NCI-H1048 (cell line): ENCODE data around the gene BEX2.
"Not testable (repeated sequence)": the region's sequence is repeated elsewhere in the genome, so short reads cannot be mapped to it uniquely, and the experiment has no call there.

ENCODE experiments used
- DNase-seq: peaks from one replicate; lab custom pipeline; 2025; lab: John Stamatoyannopoulos, UW

BEX2 gene

DNA sequence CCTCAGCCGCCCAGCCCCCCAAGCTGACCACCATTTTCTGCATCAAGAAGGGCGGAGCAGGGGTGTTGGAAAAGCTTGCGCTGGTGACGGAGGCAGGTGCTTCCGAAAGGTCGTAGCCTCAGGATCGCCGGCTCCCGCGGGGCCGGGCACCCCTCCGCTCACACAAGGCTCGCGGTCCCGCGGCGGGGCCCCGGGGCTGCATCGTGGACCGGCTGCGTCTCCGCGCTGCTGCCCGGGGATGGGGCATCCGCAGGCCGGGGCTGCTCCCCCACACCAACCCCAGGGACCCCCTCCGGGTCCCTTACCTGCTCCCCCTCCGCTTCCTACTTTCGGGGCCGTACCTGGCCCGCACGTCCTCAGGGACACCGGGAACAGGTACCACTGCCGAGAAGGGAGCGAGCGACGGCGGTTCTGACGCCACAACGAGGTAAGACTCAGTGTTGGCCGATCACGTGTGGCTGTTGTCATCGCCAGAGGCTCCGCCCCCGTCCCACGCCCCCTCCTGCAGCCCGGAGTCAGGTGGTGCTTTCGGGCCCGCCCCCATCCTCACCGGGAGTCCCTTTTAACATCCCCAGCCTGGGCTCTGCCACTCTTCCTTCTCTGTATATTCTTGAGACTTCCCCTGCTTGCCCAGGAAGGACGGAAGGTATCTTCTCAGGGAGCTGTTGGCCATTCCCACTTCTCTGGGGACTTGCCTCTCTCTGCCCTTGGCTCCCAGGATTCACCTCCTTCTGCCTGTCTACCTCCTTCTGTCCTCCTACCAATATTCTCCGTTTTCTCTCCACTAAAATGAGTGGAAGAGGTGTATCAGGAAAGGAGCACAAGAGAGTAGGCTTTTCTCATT, at the start of gene BEX2:
BEX2 (minus strand) TSS at position 436 of the 844 bp plus-strand sequence. CDS start 1,014 bp downstream, outside the sequence.
- peak; percentile 27 for DNase-seq

DNA sequence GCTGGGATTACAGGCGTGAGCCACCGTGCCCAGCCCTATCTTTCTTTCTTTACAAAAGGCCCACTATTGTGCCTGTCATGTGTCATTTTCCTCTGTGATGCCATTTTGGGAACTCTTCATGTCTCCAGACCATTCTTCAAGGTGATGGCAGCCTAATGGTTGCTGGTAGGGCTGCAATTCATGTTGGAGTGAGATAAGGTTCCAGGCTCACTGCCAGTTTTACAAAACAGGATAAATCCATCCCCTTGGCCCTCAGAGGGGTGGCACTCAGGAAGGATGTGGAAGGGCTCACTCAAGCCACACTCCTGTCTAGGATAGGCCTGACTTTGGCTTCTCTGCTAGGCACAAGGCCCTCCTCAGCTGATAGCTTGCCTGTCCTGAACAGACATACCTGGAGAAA, 49.3 kb upstream of the BEX2 start:
- no peak for DNase-seq

DNA sequence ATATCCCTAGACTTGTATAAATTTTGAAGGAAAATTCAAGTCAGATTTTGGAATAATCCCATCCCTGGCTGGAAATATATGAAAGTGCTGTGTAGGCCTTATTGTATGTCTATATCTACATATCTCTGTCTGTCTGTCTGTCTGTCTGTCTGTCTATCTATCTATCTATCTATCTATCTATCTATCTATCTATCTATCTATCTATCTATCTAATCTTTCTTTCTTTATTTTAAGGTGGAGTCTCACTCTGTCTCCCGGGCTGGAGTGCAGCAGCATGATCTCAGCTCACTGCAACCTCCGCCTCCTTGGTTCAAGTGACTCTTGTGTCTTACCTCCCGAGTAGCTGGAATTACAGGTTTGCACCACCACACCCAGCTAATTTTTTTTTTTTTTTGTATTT, 48.8 kb upstream of the BEX2 start:
- not testable (repeated sequence) for DNase-seq

DNA sequence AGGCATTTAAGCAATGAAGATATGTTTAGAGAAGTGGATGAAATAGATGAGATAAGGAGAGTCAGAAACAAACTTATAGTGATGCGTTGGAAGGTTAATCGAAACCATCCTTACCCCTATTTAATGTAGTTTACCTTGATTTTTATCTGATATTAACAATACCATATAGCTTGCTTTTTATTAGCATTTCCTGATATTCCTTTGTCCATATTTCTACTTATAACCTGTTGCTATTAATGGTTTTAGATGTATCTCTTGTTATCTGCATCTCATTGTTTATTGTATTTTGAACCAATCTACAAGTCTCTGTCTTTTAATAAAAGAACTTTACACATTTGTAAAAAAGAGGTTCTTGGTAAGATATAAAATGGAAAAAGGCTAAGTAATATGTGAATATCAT, 47.1 kb upstream of the BEX2 start:
- DNase-seq, result no peak

DNA sequence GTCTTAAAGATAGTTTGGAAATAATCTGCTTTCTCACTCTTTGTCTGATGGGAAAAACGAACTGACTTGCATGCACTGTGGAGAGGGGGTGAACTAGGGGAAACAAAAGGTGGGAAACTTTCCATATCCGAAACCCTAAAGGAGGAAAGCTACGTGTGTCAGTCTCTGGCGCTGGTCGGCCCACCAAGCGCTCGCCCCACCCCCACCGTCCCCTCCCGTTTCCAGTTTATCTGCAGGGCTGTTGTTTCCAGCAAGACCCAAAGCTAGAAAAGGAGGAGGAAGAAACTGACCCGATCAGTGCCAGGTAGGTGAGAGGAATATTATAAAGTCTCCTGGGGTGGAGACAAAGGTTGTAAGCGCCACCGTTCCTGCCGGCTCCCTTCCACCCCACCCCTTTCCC, 46.1 kb upstream of the BEX2 start:
- no peak for DNase-seq

DNA sequence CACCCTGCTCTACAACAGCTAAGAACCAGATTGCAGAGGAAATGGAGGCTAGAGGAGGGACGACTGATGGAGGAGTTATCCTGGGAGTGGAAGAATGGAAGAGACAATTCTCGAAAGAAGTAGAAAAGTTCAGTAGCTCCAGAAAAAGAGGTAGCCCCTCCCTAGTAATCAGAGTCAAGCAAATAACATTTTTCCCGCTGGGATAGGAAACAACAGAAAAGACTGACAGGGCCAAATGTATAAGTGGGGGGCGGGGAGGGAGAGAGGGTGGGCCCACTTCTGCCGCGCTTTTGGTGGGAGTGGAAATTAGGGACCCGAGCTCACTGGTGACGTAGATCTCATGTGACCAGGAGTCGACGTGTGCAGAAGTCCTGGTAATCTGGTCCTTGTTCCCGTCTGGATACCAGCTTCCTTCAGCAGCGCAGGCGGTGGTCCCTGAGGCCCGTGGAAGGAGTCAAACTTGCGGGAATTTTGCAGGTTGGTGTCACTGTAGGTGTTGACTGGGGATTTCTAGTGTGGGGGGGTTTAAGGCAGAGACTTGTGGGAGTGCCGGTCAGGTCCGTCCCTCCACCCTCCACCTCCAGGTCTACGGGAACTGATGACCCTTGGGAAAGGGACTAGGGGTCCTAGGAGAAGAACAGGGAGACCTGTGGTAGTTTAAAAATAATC, 45.5 kb upstream of the BEX2 start, which contains the start of gene TCEAL9:
TCEAL9 (plus strand) TSS at position 377 of the 669 bp plus-strand sequence. CDS start 1,179 bp downstream, outside the sequence.
- DNase-seq, result peak; percentile 30

DNA sequence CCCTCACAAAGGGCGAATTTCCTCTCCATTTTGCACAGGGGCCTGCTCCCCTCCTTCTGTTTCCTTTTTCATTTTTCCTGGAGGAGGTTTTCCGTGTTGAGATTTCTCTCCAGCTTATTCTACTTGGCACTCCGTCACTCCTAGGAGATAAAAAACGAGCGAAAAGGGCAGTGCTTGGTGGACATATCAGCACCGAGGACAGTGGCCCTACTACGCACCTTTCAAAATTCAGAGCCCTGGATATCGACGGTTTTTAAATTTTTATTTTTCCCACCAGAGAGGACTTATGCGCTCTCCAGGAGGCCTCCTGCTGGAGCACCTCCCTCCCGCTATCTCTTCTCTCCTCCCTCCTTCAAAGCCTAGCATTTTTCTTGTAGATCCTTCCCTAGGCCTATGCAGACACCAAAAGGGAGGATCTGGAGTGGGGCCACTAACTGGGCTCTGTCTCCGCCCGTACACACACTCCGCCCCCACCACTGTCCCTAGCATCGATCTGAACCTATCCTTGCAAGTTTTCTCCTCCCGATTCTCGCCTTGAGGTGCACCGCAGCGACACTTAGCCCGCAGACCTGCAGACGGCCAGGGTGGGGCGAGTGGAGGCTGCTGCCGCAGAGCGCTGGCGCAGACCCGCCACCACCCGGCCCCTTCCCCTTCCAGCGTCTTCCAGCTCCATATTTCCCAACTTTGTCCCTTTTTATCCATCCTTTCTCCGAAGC, 37.0 kb upstream of the BEX2 start:
- DNase-seq, result no peak

DNA sequence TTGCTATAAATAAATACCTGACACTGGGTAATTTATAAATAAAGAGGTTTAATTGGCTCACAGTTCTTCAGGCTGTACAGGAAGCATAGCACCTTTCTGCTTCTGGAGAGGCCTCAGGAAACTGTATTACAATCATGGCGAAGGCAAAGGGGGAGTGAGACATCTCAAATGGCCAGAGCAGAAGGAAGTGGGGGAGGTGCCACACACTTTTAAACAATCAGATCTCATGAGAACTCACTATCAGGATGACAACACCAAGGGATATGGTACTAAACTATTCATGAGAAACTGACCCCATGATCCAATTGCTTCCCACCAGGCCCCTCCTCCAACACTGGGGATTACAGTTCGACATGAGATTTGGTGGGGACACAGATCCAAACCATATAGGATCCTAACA, 33.8 kb upstream of the BEX2 start:
- DNase-seq, result no peak

DNA sequence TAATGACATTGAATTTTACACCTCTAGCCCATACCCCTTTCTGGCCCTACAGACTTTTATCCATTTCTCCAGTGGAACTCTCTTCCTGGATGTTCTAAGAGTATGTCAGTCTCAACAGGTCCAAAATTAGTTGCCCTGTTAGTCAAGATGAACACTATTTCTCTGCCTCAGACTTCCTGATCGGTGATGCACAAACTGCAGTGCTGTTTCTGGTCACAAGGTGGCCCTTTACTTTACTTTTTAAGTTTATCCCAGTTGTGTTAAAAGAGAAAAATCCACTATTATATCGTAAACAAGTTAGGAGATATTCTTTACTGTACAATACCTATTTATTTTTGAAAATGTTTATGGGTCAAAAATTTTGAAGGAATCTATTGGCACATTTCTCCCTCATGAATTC, 32.3 kb upstream of the BEX2 start:
- DNase-seq, result no peak

DNA sequence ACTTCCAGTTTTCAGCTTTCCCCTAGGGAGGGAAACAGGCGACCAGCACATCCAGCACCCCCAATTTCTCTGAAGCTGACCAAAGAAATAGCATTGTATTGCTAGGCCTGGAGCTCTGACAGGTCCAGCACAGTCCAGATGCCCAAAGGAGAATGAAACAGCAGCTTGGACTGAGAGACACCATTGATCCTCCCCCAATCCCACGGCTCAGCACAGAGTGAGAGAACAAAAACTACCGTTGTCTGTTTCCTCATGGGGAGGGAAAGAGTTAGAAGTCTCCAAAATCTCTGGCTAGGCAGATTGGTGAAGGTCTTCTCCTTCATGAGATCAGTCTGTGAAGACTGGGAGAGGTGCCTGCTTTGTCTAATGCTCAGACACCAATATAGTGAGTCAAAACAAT, 27.9 kb upstream of the BEX2 start:
- no peak for DNase-seq

DNA sequence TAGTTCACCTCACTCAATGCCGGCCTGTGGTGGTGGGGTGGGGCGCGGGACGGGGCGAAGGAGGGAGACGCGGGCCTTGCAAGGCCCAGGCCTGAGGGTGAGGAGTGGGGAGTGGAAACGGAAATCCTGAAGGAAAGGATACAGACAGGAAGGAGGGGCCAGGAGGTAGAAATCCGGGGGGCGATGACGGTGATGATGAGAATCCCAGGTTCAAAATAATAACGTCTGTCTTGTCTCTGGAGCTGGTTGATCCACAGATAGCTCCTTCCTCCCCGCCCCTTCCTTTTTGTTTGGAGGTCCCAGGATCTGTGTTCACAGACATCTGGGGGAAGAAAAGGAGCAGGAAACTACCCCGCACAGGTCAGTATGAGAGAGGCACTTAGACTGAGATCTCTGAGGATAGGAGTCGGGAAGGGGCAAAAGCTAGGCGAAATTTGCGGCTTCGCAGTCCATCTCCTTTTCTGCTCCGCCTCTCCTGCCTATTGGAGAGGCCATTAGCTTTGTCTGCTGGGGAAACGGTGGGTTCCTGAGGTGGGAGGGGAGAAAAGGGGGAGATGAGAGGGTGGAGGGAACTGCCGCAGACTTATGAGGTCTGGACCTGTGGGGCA, 20.0 kb upstream of the BEX2 start:
- no peak for DNase-seq

DNA sequence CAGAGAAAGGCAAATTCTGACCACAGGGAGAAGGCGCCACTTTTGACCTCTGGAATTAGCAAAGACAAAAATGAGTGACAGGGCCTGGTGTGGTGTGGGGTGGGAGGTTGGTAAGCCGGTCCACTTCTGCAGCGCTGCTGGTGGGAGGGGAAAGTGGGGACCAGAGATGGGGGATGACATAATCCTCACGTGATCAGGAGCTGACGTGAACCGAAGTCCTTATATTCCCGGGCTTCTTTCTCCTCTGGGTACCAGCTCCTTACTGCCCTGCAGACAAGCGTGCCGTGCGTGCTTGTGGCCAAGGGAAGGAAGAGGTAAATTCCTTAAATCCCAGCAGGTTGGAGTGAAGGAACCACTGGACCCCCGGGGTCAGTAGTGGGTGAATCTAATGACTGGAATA, 19.2 kb upstream of the BEX2 start, which contains the start of gene TCEAL7:
TCEAL7 (plus strand) TSS at position 249 of the 400 bp plus-strand sequence. CDS start 1,165 bp downstream, outside the sequence.
- DNase-seq, result no peak

DNA sequence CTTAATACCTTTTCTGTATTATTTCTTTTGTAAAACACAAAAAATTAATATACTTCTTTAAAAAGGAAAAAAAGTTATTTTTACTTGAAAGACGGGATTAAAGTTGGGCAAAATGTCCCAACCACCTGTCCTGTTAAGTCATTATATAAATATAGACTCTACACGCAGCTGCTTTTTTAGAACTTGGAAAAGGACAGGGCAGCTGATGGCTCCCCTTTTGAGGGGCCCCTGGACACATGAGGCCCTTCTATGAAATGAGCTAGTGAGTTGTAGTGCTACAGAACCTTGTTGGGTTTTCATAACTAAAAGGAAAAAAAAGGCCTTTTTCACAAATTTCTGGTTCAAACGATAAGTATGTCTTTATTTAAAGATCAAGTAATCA, 600 bp upstream of the BEX2 start:
- DNase-seq, result no peak

DNA sequence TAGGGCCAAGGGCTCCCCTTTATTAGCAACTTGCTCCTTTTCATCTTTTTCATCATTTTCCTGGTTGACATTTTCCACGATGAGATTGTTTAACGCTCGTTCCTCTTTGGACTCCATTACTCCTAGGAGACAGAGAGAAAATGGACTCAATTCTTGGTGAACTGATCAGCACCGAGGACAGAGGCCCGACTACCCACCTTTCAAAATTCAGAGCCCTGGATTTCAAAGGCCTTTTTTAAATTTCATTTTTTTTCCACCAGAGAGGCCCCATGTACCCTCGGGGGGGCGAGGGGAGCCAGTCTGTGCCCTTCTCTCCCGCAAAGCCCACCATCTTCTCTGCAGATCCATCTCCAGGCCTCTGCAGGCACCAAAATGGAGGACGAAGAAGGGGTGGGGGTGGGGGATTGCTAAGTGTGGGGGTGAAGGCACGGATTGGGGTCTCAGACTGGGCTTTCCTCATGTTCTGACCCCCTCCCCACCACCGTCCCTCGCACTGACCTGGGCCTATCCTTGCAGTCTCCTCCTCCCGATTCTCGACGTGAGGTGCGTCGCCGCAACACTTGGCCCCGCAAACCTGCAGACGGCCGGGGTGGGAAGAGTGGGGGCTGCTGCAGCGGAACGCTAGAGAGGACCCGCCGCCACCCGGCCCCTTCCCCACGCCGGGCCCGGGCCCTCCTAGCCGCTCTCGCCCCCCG, 783 bp downstream of the BEX2 start:
- no peak for DNase-seq

DNA sequence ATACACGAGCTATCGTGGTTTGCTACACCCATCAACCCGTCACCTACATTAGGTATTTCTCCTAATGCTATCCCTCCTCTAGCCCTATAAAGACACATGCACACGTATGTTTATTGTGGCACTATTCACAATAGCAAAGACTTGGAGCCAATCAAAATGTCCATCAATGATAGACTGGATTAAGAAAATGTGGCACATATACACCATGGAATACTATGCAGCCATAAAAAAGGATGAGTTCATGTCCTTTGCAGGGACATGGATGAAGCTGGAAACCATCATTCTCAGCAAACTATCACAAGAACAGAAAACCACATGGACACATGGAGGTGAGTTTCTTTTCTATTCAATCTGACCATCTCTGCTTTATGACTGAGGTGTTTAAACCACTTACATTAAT, 5.1 kb downstream of the BEX2 start:
- DNase-seq, result not testable (repeated sequence)

DNA sequence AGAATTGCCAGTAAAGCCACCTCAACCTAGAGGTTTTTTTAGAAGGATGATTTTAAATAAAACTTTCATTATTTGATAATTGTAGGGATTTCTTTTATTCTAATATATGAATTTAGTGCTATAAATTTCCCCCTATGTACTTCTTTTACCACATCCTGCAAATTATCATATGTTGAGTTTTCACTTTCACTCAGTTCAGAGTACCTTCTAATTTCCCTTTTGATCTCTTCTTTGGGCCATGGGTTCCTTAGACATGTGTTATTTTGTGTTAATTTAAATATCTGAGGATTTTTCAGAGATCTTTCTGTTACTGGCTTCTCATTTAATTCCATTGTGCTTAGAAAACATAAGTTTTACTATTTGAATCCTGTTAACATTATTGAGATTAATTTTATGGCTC, 6.1 kb downstream of the BEX2 start:
- DNase-seq, result no peak

DNA sequence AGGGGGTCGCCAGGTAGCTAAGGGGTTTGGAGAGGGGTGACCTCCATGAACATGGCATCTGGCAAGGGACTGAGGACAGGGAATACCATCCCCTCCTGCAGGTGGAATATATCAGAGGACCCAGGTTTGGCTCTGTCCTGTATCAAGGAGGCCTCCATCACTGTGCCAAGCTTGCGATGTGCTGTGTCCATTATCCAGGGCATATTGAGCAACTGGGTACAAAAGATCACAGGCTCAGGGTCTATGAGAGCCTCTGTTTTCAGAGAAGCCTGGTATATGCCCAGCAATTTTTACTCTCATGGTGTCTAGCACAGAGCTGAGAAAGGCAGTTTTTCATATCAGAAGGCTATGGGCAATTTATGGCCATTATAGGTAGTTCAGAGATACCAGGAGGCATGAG, 17.7 kb downstream of the BEX2 start:
- DNase-seq, result no peak

DNA sequence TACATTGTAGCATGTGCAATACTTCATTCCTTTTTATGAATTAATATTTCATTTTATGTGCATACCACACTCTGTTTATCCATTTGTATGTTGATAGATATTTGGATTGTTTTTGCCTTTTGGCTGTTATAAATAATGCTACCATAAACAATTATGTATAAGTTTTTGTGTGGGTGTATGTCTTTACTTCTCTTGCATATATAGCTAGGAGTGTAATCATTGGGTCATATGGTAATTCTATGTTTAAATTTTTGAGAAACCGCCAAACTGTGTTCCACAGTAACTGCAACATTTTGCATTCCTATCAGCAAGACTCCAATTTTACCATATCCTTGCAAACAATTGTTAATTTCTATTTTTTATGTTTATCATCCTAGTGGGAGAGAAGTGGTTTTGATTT, 31.2 kb downstream of the BEX2 start:
- DNase-seq, result no peak

DNA sequence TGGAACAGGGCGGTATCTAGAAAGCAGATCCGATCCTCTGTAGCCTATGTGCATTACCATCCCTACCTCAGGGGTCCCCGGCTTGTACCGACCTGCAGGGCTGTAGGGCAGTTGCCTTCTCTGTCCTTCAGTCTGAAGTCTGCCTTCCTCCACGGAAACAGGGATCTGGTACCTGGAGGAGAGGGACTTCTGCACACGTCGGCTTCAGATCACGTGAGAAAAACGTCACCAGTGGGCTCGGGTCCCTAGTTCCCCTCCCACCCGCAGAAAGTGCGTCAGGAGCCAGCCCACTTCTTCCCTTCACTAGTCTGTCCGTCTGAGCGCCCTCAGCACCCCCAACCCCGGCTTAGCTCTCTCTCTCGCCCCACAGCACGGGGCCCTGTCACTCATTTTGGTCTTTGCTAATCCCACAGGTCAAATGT, 34.2 kb downstream of the BEX2 start, which contains the start of gene TCEAL5:
TCEAL5 (minus strand) TSS at position 170 of the 422 bp plus-strand sequence. CDS start 2,187 bp downstream, outside the sequence.
- DNase-seq, result no peak

DNA sequence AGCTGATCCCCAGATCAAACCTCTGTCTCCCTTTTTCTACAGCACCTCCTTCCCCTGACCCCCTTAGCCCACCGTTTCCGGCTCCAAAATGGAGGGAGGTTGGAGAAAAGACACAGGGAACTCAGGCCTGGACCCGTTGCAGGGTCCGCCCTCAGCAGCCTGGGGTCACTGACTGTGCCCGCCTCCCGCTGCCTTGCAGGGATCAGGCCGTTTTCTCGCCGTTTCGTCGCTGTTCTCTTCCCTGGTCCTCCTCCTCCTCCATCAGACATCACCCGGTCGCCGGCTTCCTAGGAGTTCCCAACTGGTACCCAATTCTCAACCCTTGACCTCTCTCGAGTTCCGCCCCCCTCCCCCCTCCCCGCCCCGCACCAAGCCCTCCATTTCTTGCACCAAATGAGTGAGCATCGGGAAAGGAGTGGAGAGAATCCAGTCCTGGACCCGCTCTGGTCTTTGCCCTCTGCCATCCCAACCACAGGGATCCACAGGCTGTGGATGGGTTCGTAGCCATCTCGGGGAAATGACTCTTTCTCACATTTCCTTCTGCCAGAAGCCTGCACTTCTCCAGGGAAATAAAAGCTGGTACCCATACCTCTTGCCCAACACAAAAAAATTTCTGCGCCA, 34.7 kb downstream of the BEX2 start:
- DNase-seq, result no peak

DNA sequence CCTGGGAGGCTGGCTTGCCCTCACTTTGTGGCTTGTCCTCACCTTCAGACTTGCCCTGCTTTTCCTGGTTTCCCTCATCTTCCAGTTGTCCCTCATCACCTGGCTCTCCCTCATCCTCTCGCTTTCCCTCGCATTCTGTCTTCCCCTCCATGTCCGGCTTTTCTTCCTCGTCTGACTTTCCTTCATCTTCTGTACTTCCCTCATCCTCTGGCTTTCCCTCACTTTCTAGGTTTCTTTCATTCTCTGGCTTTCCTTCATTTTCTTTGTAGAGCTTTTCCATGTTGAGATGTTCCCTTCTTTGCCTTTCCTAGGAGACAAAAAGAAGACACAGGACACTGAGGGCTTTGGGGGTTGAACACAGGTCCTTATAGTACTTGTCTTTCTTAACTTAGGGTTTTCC, 36.5 kb downstream of the BEX2 start:
- DNase-seq, result no peak
